B cell (primary cell): Measurements from ENCODE around the gene GPR3. TPM values are rescaled to one million over a fixed set of nuclear protein-coding genes. Genes with fewer than 3 reads are reported as not detected.
A peak's percentile ranks its signal among the peaks of the same experiment; 100 is the strongest.

Source experiments
- ATAC-seq: fragments of 200-7000 bp; cut with Tn5 transposase; one replicate; pipeline ENCODE4 v1.10.0; 2021; ENCODE audit warnings: low read depth, mild to moderate bottlenecking, moderate number of reproducible peaks, moderate library complexity
- CTCF ChIA-PET: fragments of 350-600 bp; sonication (Branson Sonifier 250); formaldehyde crosslinking; loops from one replicate; lab custom pipeline; 2021; ENCODE audit warnings: antibody characterized with exemption, inconsistent platforms; lab: Charles Lee
- POLR2A ChIA-PET: fragments of 350-600 bp; sonication (Branson Sonifier 250); formaldehyde crosslinking; loops from one replicate; lab custom pipeline; 2021; ENCODE audit warnings: antibody characterized with exemption; lab: Charles Lee
- DNase-seq: peaks from one replicate; pipeline ENCODE4 v3.0.0; 2013
- H2AFZ ChIP-seq: 2 replicates; pipeline ENCODE4 v1.6.1; 2012; ENCODE audit warnings: mild to moderate bottlenecking, low read depth, low read length; ENCODE audit not compliant: insufficient read depth, poor library complexity, severe bottlenecking
- H3K27ac ChIP-seq, 2 donors: 1 replicate in 1 of 2; 2 replicates in 1 of 2; pipeline ENCODE4 v1.5.1; 2012 to 2013; ENCODE audit warnings: low read length in 2 of 2, mild to moderate bottlenecking in 2 of 2, moderate library complexity in 1 of 2
- H3K27me3 ChIP-seq, 4 experiments: fragments of 200-600 bp in 1 of 4; sonication (generic) in 1 of 4; replicated peaks in 1 of 4; 1 replicate in 2 of 4; 2 replicates in 2 of 4; pipeline versions ENCODE4 v1.6.1 to v1.7.0; 2013 to 2016; ENCODE audit warnings: low read length in 3 of 4, mild to moderate bottlenecking in 2 of 4, mixed read lengths in 1 of 4, moderate library complexity in 1 of 4; ENCODE audit not compliant: insufficient read depth in 4 of 4, control insufficient read depth in 3 of 4; ENCODE audit errors: control extremely low read depth in 1 of 4
- H3K36me3 ChIP-seq, 2 experiments: replicated peaks in 1 of 2; 1 replicate in 1 of 2; 2 replicates in 1 of 2; pipeline versions ENCODE4 v1.6.1 to v1.7.1; 2013; ENCODE audit warnings: low read length in 1 of 2; ENCODE audit not compliant: insufficient read depth in 2 of 2, control insufficient read depth in 1 of 2; ENCODE audit errors: control extremely low read depth in 1 of 2, extremely low read depth in 1 of 2
- H3K4me1 ChIP-seq, 2 donors: fragments of 200-600 bp in 1 of 2; sonication (generic) in 1 of 2; 1 replicate in 1 of 2; 2 replicates in 1 of 2; pipeline versions ENCODE4 v1.5.1 to v1.6.1; 2013 to 2017; ENCODE audit warnings: low read length in 2 of 2; ENCODE audit not compliant: control insufficient read depth in 2 of 2, insufficient read depth in 2 of 2
- H3K4me2 ChIP-seq: replicated peaks from 2 replicates; pipeline ENCODE3; 2012; ENCODE audit warnings: mild to moderate bottlenecking, low read depth, low read length; ENCODE audit not compliant: poor library complexity, severe bottlenecking
- H3K4me3 ChIP-seq, 5 experiments: fragments of 200-600 bp in 1 of 5; sonication (generic) in 1 of 5; 1 replicate in 3 of 5; 2 replicates in 2 of 5; pipeline versions ENCODE4 v1.5.1 to v1.7.0; 2011 to 2016; ENCODE audit warnings: low read length in 4 of 5, mild to moderate bottlenecking in 4 of 5, low read depth in 2 of 5, control low read depth in 1 of 5, moderate library complexity in 1 of 5; ENCODE audit not compliant: insufficient read depth in 1 of 5; ENCODE audit errors: control extremely low read depth in 1 of 5, extremely low read depth in 1 of 5
- H3K79me2 ChIP-seq: fragments of 200-600 bp; sonication (generic); one replicate; pipeline ENCODE4 v1.6.0; 2016; ENCODE audit warnings: low read length; ENCODE audit not compliant: control insufficient read depth, insufficient read depth
- H3K9ac ChIP-seq: fragments of 200-600 bp; sonication (generic); 2 replicates; pipeline ENCODE4 v1.6.1; 2017; ENCODE audit warnings: mild to moderate bottlenecking, low read length, moderate library complexity
- H3K9me3 ChIP-seq, 3 donors: one replicate each; pipeline versions ENCODE4 v1.6.1 to v1.7.1; 2013; ENCODE audit warnings: low read length in 2 of 3; ENCODE audit not compliant: control insufficient read depth in 2 of 3, insufficient read depth in 1 of 3; ENCODE audit errors: control extremely low read depth in 1 of 3
- H4K20me1 ChIP-seq: 2 replicates; pipeline ENCODE4 v1.6.0; 2012; ENCODE audit warnings: mild to moderate bottlenecking, low read length; ENCODE audit not compliant: insufficient read depth, control insufficient read depth, poor library complexity, severe bottlenecking
- H3K27ac Mint-ChIP-seq: one replicate; pipeline ENCODE4 v1.8.0; 2021; ENCODE audit warnings: mixed read lengths
- H3K27me3 Mint-ChIP-seq: one replicate; pipeline ENCODE4 v1.8.0; 2021; ENCODE audit warnings: mixed read lengths
- H3K4me1 Mint-ChIP-seq: one replicate; pipeline ENCODE4 v1.8.0; 2021; ENCODE audit warnings: mixed read lengths
- H3K4me3 Mint-ChIP-seq: one replicate; pipeline ENCODE4 v1.8.0; 2021; ENCODE audit warnings: mixed read lengths
- H3K9me3 Mint-ChIP-seq: one replicate; pipeline ENCODE4 v1.8.0; 2022; ENCODE audit warnings: mixed read lengths; ENCODE audit not compliant: insufficient read depth
- CTCF ChIP-seq: fragments of 200-600 bp; IDR thresholded peaks from one replicate; pipeline ENCODE4 v1.8.0; 2022; ENCODE audit warnings: antibody characterized with exemption, mild to moderate bottlenecking
- EZH2 ChIP-seq: IDR thresholded peaks from 2 replicates; pipeline ENCODE4 v1.6.1; 2012; ENCODE audit warnings: borderline replicate concordance, low read depth, mild to moderate bottlenecking, moderate library complexity, low read length; ENCODE audit not compliant: insufficient read depth, poor library complexity, severe bottlenecking
- WGBS: methylation state at CpG from one replicate; pipeline ENCODE4 v1.1.5; 2013; ENCODE audit warnings: missing lambda C conversion rate; ENCODE audit not compliant: insufficient coverage; 5-methylcytosine and 5-hydroxymethylcytosine counted together
- intact Hi-C: fragments of 100-400 bp; cut with micrococcal nuclease; formaldehyde crosslinking; loops from one replicate; pipeline ENCODE4 v1.10.0; 2022
- polyA plus RNA-seq: library from polyadenylated mRNA; depleted of rRNA; stranded (reverse); fragments of >200 nt; gene quantifications from 2 replicates; pipeline ENCODE4 v1.2.3, GENCODE V29; 2012
- total RNA-seq, 2 donors: library from RNA; stranded (reverse); fragments of 120-200 nt in 1 of 2; gene quantifications; 1 replicate in 1 of 2; 2 replicates in 1 of 2; pipeline versions ENCODE4 v1.2.3 to v1.2.4, GENCODE V29; 2013 to 2022

The GPR3 gene
- total and polyA plus RNA-seq, 2 donors (not counting 1 experiment from before 2014, with no cell fraction given), result 3.3 TPM; not detected in 1

GRCh38 chr1:27413004-27413403 is 20.6 kb downstream of the GPR3 start:
- no peaks in the 10 kb centered on the region for H3K9me3 Mint-ChIP-seq
- no peaks in the 10 kb centered on the region for H3K9me3 ChIP-seq
- peaks cover 24% of the 10 kb centered on the region for H3K79me2 ChIP-seq
- no peak overlapping the region for H2AFZ ChIP-seq
- TF ChIP-seq CTCF, result no peak
- WGBS, result 100% methylated on average over 4 of the region's 4 CpGs
- H3K4me3 ChIP-seq, result no peak overlapping the region
- H3K4me3 Mint-ChIP-seq, result no peak overlapping the region
- CTCF ChIA-PET, result interaction anchor here (0.5 to 9.5 kb wide), 8 partner anchors 10 to 258 kb away, joined by 3 to 95 read pairs (median 4); partner anchors contain the start of genes AHDC1 and SLC9A1
- H3K27me3 ChIP-seq, result no peaks in the 10 kb centered on the region
- intact Hi-C loops, result no loop called here
- ATAC-seq, result no peak
- peaks cover 30% of the 10 kb centered on the region for H3K4me1 Mint-ChIP-seq
- H3K4me2 ChIP-seq, result no peak overlapping the region
- peaks cover 23% of the 10 kb centered on the region for H4K20me1 ChIP-seq
- H3K9ac ChIP-seq, result no peak overlapping the region
- POLR2A ChIA-PET, result no interaction called here
- peak overlapping the region; percentile 62 for H3K27ac Mint-ChIP-seq
- no peak for DNase-seq
- no peaks in the 10 kb centered on the region for H3K27me3 Mint-ChIP-seq
- H3K4me1 ChIP-seq, result peaks cover 21 to 23% of the 10 kb centered on the region in 2 donors
- peaks cover 10 to 96% of the 10 kb centered on the region in 2 experiments for H3K36me3 ChIP-seq
- H3K27ac ChIP-seq, result no peak overlapping the region

GRCh38 chr1:27414091-27414490 is 21.7 kb downstream of the GPR3 start:
- H3K27me3 Mint-ChIP-seq, result no peaks in the 10 kb centered on the region
- no peak overlapping the region for H3K27ac Mint-ChIP-seq
- peaks cover 34% of the 10 kb centered on the region for H3K4me1 Mint-ChIP-seq
- Histone ChIP-seq H3K4me2 (no peak overlapping the region), H3K9ac (no peak overlapping the region), H3K27ac (peak overlapping the region in 1 of 2 donors; percentile 12), H3K79me2 (peaks cover 34% of the 10 kb centered on the region), H2AFZ (no peak overlapping the region), H3K4me1 (peaks cover 30 to 33% of the 10 kb centered on the region in 2 donors), H3K4me3 (no peak overlapping the region), H4K20me1 (peaks cover 32% of the 10 kb centered on the region), H3K9me3 (no peaks in the 10 kb centered on the region), H3K36me3 (peaks cover 6 to 96% of the 10 kb centered on the region in 2 experiments), H3K27me3 (no peaks in the 10 kb centered on the region)
- WGBS, result 83% methylated on average over 1 of the region's 1 CpG
- CTCF ChIA-PET, result interaction anchor here (1.0 to 9.5 kb wide), 8 partner anchors 10 to 248 kb away, joined by 3 to 95 read pairs (median 16); partner anchors contain the start of gene AHDC1
- no peak for ATAC-seq
- no peaks in the 10 kb centered on the region for H3K9me3 Mint-ChIP-seq
- intact Hi-C loops, result no loop called here
- POLR2A ChIA-PET, result no interaction called here
- no peak overlapping the region for H3K4me3 Mint-ChIP-seq
- no peak for DNase-seq
- TF ChIP-seq CTCF (no peak), EZH2 (no peak)
